ENCODE measurements around the gene FOXD2. TPM values are rescaled to one million over a fixed set of nuclear protein-coding genes. Genes with fewer than 3 reads are reported as not detected.
A peak's percentile ranks its signal among the peaks of the same experiment; 100 is the strongest.

Gene FOXD2
- total RNA-seq (ENCODE audit: insufficient read depth, low replicate concordance): 0.24 TPM

GRCh38 chr1:47437447-47438164 is at the start of gene FOXD2:
Gene FOXD2, plus strand, starts transcription at chr1:47438044. Its CDS starts 92 bp downstream, at chr1:47438136.
- DNase-seq (ENCODE audit: low spot score): peak; percentile 71

DNA sequence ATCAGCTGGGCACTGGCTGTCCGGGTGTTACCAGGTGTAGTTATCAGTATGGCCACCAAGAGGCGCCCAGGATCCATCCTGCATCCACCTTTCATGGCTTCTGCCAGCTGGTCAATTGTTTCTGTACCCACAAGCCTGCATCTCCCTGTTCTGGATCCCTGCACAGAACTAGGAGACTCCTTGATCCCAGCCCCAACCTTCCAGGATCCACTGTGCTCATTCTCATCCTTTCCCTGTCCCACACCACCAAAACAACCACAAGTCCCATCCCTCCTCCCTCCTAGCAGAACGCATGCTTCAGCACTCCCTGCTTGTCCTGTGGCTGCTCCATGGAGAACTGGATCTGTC is 49.0 kb upstream of the FOXD2 start:
- peak; percentile 29 for DNase-seq (ENCODE audit: low spot score)

- DNase-seq (ENCODE audit: low spot score): no peak
Observed at GRCh38 chr1:47389731-47390130, 48.1 kb upstream of the FOXD2 start.

- no peak for DNase-seq (ENCODE audit: low spot score)
Observed at GRCh38 chr1:47390843-47391242, 47.0 kb upstream of the FOXD2 start.

GRCh38 chr1:47393141-47393540 is 44.7 kb upstream of the FOXD2 start:
- DNase-seq (ENCODE audit: low spot score): no peak

DNA sequence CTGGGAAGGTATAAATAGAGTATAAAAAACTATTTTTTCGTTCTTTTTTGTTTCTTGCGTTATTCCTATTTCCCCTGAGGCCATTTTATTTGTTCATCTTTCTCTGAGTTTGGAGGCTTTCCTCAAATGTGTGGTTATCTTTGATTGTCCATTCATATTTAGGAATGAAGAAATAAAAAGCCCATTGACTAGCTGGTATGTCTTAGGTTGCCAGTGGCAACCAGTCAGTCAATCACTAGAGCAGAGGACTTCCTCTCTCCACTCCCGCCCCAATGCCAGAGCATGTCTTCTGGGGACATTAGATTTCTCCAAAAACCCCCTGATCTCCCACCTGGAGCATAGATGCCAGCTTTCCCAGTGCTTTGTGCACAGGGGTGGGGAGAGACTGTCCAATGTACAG is 42.4 kb upstream of the FOXD2 start:
- DNase-seq (ENCODE audit: low spot score): no peak

GRCh38 chr1:47396671-47397196 is 41.1 kb upstream of the FOXD2 start:
- DNase-seq (ENCODE audit: low spot score): no peak

DNA sequence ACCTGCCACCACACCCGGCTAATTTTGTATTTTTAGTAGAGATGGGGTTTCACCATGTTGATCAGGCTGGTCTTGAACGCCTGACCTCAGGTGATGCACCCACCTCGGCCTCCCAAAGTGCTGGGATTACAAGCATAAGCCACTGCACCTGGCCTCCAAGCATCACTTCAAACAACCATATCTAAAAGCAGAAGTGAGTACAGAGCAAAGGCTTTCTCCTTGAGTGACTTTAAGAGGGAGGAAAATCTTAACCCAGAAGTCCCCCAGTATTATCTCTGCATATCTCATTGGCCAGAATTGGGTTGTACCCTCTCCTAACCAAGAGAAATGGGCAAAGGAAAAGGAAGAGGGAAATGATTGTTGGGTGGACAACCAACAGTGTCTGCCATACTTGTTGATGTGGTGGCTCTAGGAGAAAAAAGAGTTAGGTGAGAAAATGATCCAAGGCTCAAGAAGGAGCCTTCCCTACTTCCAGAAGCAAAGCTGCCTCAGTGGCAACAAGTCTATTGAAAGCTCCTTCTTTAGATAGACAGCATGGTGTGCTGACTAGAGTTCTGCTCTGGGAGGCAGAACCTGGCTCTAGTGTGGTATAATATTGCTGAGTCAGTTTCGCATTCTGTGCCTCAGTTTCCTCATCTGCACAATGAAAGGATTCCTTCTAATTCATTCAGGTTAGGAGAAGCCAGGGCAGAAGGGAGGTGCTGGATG is 38.6 kb upstream of the FOXD2 start:
- DNase-seq (ENCODE audit: low spot score): no peak

GRCh38 chr1:47399846-47400155 is 38.0 kb upstream of the FOXD2 start:
- no peak for DNase-seq (ENCODE audit: low spot score)

- DNase-seq (ENCODE audit: low spot score): no peak
Observed at GRCh38 chr1:47401761-47402160, 36.1 kb upstream of the FOXD2 start.

DNA sequence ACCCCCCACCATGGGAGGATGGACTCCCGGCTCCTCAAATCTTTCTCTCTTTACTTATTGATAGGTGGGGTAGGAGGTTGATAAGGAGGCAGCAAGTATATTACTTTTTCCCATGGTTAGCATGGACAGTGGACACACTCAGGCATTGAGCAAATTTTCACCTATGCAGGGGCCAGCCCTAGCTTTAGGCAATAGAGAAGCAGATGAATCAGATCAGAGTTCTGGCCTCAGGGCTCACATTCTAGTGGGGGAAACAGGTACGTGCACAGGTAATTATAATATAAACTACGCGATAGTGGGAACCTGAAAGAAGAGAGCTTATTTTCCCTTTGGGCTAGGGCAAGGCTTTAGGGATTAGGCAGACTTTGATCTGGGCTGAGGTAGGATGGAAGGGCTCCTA is 35.3 kb upstream of the FOXD2 start:
- DNase-seq (ENCODE audit: low spot score): no peak

DNA sequence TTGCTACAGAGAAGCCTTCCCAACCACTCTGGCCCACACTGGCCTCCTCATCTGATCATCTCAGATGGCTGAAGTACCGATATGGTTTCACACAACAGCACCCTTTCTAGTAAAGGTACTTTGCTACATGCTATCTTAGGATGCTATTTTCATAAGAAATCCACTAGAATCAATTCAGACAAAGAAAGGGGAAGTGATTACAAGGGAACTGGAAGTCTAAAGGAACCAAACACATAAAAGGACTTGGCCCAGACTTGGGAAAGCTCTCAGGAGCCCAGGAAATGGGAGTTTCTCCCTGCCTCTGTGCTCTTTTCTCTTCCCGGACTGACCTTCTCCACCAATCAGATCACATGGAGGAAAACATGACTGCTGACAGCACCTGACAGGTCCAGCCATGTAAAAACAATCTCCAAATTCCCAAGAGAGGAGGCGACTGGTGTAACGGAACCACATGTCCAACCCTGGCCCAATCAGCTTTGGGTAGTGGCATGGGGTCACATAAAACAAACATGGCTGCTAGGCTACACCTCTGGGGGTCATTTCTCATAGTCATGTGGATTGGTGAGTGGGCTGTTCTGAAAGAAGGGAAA is 34.4 kb upstream of the FOXD2 start:
- DNase-seq (ENCODE audit: low spot score): no peak

DNA sequence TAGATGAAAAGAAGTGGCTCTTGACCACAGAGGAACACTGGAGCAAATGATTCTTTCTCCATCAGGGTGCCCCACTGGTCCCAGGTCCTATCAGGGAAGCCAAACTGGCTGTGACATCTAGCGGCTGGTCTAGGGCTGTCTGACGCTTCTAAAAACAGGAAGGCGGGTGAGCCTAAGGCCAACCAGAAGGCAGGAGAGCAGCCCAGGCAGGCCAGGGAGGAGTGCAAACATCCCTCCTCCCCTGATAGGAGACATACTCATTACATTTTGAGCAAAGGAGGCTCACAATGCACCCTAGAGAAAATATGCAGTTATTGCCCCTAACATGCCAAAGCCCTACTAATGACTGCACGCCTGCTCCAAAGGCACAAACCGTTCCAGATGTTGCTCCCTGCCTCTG is 32.1 kb upstream of the FOXD2 start:
- no peak for DNase-seq (ENCODE audit: low spot score)

- no peak for DNase-seq (ENCODE audit: low spot score)
Observed at GRCh38 chr1:47406966-47407365, 30.9 kb upstream of the FOXD2 start.

DNA sequence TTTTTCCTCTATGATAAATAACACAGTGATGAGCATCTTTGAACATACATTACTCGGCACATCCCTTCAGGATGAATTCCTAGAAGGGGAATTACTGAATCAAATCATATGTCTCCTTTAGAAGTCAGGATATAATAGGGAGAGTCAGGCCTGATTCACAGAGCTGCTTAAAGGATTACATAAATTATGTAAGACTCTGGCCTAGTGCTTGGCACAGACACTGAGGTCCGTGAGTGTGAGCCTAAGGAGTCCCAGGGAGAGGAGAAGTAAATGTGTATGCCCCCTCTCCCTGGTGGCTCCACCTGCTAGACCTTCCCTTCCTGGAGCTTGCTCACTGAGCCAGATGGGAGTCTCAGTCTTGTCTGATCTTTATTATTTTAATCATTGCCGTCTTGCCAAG is 30.4 kb upstream of the FOXD2 start:
- DNase-seq (ENCODE audit: low spot score): no peak

DNA sequence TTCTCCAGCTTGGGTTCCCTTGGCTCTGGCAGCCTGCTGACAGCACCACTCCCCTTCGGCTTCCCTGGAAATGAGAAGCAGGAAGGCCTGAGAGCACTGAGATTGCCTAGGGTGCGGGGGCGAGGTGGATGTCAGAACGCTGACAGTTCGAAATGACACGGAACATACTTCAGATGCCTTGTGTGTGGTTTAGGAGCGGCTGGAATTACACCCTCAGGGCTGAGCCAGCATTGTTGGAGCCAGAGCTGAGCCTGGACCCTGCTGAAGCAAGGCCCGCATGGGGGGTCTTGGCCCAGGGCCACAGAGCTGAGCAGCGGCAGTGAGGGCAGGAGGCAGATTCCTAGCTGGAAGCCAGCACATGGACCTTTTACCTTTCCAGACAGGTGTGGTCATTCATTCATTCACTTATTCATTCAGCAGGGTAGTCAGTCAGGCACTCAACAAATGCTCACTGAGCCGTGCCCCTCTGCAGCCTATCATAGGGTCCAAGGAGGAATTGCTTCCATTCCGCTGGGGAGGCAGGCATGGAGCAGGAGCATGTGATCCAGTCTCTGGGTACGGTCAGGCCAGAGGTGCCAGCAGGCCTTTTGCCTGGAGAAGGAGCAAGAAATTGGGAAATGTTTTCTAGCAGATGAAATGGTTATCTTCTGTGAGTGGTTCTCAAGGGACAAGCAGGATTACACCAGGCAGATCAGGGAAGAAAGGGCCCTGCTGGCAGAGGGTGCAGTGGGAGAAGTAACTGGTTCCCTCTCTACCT is 28.4 kb upstream of the FOXD2 start:
- peak; percentile 56 for DNase-seq (ENCODE audit: low spot score)

- no peak for DNase-seq (ENCODE audit: low spot score)
Observed at GRCh38 chr1:47410068-47410455, 27.8 kb upstream of the FOXD2 start.

- no peak for DNase-seq (ENCODE audit: low spot score)
Observed at GRCh38 chr1:47411436-47411835, 26.4 kb upstream of the FOXD2 start.

- no peak for DNase-seq (ENCODE audit: low spot score)
Observed at GRCh38 chr1:47412437-47412836, 25.4 kb upstream of the FOXD2 start.

DNA sequence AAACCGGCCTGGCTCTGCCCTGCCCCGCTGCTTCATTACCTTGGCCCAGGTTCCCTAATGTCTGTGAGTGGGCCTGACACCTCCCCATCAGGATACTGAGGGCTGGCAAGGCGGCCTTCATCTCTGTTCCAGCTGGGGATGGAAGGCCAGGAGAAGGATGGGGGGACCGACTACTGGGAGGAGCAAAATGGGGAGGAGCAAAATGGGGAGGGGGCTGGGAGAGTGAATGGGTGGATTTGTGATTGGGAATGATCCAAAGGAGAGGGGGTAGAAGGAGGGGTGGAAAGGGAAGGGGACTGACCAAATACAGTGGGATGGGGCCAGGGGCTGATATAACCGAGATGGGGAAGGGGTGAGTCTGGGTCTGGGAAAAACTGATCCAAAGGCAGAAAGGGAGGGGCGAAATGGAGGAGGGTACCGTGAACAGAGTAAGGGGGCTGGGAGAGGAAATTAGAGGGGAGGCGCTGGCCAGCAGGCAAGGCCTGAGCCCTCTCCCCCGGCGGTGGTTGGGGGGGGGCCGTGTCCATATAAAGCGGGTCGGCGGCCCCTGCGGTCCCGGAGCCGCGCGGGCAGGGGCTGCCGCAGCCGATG is 22.0 kb upstream of the FOXD2 start, which contains the start of gene FOXE3:
FOXE3 (plus strand) TSS at position 558 of the 591 bp plus-strand sequence; CDS start at position 589, 31 bp downstream.
- no peak for DNase-seq (ENCODE audit: low spot score)

- no peak for DNase-seq (ENCODE audit: low spot score)
Observed at GRCh38 chr1:47416319-47417169, 21.3 kb upstream of the FOXD2 start.

Data from umbilical cord (tissue), 2 donors.